ENCODE measurements around the gene PDE7B.

DNA sequence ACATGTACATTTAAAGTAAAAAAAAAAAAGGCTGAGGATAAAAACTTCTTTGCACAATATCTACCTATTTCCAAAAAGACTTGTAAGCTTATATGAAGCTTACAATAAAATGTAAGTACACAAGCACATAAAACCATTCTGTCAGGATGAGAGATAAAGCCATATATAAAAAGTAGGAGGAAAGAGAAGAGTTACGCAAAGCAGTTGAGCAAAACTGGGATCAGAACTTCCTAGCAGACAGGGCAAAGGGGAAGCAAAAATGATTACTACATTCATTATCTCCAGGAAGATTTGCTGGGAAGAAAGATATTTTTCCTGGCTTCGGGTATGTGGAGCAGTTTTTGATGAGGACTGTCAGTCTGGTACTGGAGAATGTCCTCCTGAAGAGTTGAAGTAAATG, 200.5 kb downstream of the PDE7B start:
- TF ChIP-seq, protein P1, sequence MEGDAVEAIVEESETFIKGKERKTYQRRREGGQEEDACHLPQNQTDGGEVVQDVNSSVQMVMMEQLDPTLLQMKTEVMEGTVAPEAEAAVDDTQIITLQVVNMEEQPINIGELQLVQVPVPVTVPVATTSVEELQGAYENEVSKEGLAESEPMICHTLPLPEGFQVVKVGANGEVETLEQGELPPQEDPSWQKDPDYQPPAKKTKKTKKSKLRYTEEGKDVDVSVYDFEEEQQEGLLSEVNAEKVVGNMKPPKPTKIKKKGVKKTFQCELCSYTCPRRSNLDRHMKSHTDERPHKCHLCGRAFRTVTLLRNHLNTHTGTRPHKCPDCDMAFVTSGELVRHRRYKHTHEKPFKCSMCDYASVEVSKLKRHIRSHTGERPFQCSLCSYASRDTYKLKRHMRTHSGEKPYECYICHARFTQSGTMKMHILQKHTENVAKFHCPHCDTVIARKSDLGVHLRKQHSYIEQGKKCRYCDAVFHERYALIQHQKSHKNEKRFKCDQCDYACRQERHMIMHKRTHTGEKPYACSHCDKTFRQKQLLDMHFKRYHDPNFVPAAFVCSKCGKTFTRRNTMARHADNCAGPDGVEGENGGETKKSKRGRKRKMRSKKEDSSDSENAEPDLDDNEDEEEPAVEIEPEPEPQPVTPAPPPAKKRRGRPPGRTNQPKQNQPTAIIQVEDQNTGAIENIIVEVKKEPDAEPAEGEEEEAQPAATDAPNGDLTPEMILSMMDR (IDR thresholded peaks at IDR 0.05): no peak
- TF ChIP-seq POLR2A (IDR thresholded peaks at IDR 0.05; ENCODE audit: low read depth): no peak
